ENCODE results near the gene TMOD2.

TMOD2 gene

DNA sequence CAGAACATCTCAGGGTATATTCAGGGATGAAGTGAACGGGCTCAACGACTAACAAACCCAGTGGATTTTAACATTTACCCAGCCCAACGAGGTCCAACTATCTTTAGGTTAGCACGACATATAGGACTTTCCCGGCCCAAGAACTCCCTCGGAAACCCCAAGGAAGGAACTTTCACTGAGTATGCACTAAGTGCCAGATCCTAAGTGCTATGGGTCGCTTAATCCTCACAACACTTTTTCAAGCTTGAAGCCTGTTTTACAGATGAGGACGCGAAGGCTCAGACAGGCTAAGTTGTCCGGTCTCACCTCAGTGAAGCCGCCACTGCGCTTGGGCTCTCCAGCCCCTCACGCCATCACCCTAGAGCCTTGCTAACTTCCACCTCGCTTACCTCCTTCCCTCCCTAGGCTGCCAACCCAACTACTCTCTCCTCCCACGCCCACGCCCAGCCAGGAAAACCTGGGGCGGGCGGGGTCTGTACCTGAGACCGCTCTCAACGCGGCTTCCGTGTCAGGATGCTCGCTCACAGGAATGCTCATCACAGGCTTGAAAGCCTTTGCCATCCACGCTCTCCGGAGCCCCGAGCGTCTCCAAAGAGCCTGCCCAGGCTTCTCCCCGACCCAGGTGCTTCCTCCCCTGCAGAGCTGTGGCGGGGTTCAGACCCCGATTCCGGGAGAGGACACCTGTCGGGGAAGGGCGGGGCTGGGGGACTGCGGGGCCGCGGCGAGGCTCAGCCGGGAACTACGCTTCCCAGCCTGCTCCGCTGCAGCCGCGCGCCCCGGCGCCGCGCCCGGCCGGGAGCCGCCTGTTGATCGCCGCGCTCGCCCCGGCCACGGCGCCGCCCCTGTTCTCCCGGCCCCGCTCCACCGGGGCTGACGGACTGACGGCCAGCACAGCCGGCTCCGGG is at the start of gene TMOD2:
TMOD2 (plus strand) TSS at position 806 of the 905 bp plus-strand sequence. CDS start 14,845 bp downstream, outside the sequence.
- peak; percentile 79 for DNase-seq (ENCODE audit: low read depth, low spot score)

DNA sequence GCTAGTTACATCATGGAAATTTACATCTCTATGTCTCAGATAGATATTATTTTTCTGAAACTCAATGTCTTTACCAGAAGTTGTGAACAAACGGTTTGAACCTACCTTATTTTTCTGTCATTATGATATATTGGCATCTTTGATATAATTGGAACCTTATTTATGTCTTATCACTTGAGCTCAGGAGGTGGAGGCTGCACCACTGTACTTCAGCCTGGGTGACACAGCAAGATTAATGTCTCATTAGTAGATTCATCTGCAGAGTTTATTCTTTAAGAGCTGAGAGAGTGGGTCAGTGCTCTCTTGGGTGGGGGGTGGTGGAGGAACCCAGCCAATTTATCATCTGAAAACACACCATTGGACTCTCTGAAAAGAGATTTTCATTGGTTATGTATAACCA is 48.7 kb upstream of the TMOD2 start:
- no peak for DNase-seq (ENCODE audit: low read depth, low spot score)

DNA sequence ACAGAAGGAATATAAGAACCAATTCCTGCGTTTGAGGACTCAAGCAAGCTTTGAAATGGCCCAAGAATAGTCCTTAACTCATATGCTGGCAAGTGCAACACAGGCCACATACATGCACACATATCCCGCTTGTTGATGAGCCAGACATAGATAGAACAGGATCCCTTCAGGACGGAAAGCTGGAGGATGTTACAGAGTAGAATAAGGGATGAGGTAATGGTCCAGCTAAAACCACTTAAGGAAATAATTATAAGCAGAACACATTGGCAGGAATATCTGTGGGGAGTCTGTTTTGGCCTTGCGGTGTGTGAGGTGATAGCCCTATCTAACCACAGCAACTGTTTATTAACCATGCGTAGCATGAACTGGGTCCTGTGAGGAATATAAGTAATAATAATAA is 45.1 kb upstream of the TMOD2 start:
- no peak for DNase-seq (ENCODE audit: low read depth, low spot score)

DNA sequence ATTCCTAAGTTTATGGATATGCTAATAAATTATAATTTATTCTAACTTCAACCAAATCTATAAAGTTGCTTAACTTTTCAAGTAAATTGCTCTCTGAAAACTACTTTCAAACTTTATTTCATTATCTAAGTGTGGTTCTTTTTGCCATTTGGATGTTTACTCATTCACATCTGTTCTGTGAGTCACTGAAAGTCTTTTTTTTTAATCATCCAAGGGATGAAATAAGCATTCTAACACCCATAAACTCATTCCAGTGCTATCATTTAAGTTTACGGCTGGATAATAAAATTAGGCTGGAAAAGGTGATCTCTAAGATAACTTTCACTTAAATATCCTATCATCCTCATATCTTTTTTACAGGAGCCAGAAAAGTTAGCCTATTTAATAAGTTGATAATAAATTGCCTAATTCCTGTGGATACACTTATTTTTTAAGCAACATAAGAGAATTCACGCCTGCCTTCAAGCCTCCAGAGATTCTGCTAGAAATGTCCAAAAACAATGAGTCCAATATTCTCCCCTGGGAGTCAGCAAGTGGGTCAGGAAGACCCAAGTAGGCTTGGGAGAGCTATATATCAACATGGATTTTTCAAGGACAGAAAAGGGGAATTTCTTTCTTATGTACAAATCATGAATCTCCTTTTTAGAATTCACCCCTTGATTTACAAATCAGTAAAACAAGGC is 44.3 kb upstream of the TMOD2 start:
- DNase-seq (ENCODE audit: low read depth, low spot score), result no peak

DNA sequence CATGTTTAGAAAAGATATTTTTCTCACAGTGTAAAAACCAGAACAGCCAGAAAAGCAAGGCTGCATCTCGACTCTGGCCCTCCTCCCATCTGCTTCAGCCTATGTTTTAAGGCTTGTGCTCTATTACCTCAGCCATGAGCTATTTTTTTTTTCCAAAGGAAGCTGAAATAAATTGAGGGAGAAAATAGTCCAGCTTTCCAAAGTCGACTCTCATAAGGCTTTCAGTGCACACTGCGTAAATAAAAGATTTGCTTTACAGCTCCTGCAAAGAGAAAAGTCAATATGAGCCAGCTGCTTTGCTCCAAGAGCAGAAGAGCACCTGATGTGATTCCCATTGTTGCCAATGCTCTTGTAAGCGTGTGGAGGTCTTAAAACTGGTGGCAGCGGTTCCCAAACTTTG is 43.4 kb upstream of the TMOD2 start:
- no peak for DNase-seq (ENCODE audit: low read depth, low spot score)

DNA sequence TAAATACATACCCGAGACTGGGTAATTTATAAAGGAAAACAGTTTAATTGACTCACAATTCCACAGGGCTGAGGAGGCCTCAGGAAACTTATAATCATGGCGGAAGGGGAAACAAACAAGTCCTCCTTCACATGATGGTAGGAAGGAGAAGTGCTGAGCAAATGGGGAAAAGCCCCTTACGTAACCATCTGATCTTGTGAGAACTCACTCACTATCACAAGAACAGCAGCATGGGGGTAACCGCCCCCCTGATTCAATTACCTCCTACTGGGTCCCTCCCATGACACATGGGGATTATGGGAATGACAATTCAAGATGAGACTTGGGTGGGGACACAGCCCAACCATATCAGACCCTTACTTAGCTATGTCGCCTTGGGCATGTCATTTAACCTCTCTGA is 42.4 kb upstream of the TMOD2 start:
- DNase-seq (ENCODE audit: low read depth, low spot score), result no peak

DNA sequence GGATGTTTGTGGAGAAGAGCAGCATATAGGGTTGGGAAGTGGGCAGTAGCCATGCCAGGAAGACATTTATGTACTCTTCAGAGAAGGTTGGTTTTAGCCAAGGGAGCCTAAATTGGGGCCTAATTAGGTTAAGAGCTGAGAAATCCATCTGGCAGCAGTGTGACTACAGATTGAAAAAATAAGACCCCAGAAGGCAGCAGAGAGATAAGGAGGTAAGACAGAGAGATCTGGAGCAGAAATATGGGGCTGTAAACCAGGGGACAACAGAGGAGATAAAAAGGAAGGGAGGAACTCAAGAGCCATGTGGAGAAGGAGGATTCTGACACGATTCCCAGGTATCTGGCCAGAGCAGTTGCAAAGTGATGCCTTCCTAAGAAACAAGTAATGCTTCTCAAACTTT is 37.2 kb upstream of the TMOD2 start:
- DNase-seq (ENCODE audit: low read depth, low spot score), result no peak

DNA sequence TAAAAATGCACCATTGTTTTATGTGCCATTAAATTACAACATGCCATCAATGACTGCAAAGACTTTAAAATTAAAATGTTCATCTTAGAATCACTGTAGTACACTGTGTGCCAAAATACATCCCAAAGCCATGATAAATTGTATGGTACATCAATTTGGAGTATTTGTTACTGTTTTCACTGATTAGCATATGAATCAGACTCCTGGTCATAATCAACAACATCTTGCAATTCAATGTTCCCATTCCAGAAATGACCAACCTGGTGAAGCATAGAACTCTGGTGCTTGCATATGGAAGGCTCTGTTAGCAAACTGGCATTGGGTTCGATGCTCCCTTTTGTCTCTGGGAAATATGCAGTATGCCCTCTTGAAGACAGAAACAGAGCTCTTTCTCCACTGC is 36.5 kb upstream of the TMOD2 start:
- DNase-seq (ENCODE audit: low read depth, low spot score), result no peak

DNA sequence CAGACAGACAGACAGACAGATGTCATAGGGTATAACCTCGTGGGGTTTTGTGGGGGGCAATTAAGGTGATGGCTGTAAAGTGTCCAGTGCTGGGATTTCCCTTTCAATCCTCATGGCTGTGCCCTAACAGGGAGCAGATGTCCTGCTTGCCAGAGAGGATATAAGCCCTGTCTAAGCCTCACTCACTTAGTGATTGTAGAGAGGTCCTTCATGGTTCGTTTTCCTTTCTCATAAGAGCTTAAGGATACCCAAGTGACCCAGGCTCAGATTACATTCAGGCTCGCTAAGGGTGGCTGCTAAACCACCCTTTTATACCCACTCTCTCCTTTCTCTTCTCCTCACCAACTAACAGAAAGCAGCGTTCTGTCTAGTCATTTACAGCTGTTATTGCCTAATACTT is 33.2 kb upstream of the TMOD2 start:
- no peak for DNase-seq (ENCODE audit: low read depth, low spot score)

DNA sequence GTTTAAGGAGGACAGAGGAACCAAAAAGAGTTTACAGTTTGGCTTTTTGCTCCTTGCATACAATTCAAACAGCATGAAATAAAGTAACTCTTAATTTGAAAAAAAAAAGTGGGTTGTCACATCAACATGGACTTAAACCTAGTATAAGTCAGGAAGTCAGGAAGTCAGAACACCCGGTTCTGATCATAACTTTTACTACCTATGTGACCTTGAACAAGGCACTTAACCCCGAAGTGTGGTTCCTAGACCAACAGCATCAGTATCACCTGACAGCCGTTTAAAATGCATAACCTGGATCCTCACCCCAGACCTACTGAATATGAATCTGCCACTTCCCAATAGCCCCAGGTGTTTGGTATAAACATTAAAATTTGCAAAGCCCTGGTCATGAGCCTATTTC is 32.7 kb upstream of the TMOD2 start:
- DNase-seq (ENCODE audit: low read depth, low spot score), result no peak

DNA sequence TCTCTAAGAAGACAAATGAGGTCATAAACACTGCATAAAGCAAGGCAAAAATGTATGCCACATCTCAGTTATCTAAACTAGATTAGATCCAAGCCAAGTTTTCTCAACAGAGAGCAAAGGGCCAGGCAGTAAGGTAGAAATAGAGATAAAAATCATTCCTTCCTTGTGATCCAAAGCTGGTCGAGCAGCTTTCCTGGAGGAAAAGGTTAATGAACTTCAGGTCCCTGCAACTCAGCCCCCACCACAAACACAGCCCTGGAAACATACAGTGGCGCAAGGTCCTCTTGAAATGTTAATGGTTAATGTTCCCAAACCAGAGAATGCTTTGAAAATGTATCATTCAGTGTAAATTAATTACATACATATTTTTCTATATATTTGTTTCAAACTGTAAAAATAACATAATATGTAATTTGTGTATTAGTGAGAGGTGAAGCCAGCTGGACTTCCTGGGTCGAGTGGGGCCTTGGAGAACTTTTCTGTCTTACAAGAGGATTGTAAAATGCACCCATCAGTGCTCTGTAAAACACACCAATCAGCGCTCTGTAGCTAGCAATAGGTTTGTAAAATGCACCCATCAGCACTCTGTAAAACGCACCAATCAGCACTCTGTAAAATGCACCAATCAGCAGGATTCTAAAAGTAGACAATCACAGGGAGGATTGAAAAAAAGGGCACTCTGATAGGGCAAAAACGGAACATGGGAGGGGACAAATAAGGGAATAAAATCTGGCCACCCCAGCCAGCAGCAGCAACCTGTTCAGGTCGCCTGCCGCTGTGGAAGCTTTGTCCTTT is 31.0 kb upstream of the TMOD2 start:
- no peak for DNase-seq (ENCODE audit: low read depth, low spot score)

DNA sequence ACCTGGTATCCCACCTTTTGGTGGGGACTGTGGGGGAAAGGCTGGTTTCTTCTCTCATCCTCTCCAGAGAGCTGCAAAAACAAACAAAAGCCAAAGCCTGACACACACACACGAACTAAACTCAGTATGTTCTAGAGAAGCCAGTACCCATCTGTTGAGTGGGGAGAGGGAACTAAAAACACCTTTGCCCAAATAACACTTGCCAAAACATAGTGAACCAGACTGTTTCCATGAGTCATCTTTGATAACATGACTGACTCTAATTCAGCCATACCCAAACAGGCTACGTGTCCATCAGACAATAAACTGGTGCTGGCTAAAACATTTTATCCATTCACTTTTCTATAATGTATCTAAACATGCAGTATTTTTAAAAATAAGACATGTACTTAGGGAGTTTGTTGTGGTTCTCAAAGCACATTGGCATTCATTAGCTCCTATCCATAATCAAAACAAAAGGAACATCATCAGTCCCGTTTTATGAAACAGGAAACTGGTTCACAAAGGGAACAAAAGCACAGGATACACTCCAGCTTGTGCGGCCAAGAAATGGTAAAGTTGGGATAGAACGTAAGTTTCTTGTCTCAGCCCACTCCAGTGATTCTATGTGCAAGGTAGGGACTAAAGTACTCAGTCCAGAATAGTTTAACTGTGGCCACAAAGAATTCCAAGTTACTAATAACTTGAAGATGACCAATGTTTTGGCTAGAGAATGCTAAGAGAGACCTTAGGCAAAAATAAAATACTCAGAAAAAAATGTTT is 30.0 kb upstream of the TMOD2 start:
- peak; percentile 15 for DNase-seq (ENCODE audit: low read depth, low spot score)

DNA sequence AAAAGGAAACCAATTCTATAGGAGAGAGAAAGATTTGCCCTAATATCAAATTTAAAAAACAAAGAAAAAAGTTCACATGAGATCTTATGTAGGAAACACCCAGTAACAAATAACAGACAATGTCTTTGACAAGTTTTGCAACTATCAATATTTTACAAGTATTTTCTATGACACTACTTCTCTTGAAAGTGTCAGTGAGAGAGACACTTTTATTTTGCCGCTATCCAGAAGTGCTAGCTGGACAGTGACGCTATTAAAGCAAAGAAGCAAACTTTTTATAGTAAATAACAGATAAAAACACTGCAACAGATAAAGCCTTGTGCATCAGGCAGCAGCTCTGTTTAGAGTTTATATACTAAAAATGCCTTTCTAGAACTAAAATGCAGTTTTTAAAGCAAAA is 27.2 kb upstream of the TMOD2 start:
- no peak for DNase-seq (ENCODE audit: low read depth, low spot score)

DNA sequence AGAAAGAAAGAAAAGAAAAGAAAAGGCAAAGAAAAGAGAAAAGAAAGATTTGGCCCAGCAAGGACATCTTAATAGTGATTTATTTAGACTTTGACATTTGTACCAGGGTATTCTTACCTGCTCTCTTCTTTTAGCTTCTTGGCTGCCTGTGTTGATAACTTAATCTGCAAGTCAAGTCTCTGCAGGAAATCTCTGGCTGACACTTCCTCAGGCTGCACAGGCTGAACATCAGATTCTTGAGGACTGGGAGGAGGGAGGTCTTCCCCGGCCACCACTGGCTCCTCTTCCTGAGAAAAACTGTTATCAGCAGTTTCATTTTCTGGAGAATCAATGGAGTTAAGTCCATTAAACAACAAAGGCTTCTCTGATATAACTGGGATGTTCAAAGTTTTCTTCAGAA is 26.7 kb upstream of the TMOD2 start:
- no peak for DNase-seq (ENCODE audit: low read depth, low spot score)

DNA sequence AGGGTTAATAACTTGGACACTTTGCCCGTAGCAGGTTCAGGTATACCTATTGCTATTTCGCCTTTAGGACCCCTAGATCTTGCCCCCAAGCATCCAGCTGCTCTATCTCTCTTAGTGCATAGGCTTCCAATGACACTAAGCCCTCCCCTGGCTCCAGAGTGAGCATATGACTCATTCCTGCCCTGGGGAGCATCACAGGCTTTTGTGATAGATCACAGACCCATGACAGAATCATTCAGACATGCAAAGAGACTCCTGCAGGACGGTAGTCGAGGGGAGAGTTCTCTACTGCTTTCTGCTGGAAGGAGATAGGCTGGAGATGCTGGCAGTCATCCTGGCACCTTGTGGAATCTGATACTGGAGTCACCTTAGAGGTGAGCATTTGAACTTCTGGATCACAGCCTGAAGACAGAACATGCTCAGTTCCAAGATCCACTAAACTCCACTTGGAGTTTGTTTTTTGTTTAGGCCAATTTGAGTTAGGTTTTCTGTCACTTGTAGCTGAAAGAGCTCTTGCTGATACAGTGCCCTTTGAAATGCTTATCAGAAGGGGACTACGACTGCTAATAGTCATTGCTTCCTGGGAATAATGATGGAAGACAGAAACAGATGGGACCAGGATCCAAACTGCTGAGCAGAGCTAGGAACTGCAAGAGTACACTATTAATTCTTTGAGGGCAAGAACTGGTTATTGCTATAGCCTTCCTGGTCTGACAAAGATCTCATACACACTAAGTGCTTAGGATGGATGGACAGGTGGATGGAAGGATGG is 24.9 kb upstream of the TMOD2 start:
- peak; percentile 73 for DNase-seq (ENCODE audit: low read depth, low spot score)

DNA sequence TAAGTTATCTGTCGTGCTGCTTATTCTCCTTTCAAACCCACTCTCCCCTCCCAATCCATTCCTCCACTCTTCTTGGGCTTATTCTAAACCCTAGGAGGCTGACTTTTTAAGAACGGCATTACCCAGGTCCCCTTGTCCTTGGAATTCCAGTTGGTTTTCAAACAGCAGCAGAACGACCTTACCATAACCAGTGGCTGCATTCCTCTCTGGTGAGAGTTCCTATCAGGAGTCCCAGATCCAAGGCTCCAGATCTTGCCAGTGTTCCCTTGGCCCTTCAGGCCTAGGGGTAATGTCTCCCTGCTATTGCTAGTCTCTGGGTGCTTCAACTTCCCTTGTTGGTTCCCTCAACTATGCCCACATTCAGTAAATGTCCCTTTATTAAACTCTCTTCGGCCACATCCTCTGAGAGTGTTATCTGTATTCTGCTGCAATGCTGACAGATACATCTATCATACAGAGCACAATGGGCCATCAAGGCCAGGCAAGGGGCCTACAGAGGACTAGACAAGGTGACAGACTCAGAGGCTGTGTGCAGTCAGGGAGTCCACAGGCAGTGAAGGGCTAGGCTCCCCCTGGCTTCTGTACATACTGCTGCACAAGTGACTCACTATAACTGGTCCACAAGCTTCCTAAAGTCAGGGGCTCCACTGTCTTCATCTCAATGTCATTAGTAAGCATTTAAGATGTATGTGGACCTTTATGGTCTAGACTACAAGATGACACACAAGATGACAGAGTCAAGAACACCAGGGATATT is 24.1 kb upstream of the TMOD2 start:
- DNase-seq (ENCODE audit: low read depth, low spot score), result peak; percentile 42

DNA sequence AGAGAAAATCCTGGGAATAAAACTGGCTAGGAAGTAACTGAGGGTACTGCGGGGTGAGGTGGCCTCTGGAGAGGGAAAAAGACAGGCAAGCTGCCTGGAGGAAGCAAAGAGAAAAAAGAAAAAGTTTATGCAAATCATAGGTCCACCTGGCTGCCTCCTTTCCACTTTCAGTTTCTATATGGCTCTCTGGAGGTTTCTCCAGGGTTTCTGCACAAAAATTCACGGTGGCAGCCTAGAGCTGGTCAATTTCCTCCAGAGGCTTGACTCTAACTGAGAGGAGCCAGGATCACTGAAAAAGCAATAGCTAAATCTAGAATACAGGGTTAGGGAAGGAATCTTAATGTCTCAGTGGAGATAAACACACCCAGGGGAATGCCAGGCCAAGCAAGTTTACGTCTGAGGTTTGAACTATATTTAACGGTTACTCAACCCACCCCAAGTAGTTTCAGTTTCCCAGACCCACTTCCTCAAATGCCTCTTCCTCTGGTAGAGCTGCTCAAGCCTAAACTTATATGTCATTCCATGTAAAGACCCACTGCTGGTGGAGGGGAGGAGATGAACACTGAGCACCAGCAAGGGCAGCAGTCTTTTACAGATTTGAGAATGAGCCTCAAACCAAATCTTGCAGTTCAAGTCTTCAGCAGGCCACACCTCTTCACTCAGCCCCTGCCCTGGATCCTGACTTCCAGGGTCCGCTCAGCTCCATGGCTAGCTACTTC is 19.7 kb upstream of the TMOD2 start:
- no peak for DNase-seq (ENCODE audit: low read depth, low spot score)

DNA sequence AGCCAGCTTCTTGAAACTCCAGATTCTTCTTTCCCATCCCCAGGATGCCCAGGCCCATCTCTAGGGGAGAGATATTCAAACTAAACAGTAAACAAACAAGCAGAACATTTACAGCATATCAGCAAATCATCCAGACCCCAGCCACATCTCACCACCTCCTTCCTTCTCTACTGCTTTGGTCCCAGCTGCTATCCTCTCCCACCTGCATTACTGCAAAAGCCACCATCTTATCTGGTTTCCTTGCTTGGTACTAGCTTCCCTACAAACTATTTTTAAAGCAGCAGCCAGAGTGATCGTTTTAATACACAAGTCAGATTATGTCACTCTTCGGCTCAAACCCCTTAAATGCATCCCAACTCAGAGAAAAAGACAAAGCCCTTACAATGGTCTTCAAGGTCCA is 18.8 kb upstream of the TMOD2 start:
- no peak for DNase-seq (ENCODE audit: low read depth, low spot score)

DNA sequence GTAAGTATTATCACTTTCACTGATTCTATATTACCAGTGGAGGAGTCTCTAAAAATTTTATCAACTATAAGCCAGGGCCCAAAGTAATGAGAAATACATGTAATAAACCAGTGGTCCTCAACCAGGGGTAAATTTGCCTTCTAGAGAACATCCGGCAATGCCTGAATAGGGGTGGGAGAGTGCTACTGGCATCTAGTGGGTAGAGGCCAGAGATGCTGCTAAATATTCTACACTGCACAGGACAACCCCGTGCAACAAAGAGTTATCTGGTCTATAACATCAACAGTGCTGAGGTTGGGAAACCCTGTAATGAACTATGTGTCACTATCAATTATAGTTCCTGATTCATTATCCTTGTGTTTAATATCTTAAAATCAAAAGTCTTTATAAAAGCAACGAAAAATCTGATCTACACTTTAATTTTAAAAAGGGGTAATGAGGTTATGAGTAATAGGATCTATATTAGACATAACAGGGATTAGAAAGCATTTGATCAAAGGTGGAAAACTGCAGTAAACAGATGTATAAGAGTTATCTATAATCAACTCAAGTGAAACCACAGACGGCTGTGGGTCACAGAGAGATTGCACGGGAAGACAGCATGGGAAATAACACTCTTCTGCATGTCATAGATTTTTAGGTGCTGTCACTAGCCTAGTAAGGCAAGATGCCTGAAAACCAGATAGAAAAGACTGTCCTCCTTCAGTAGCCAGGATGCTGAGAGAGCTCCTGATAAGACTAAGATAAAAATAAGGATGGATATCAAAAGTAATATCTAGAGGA is 16.0 kb upstream of the TMOD2 start:
- no peak for DNase-seq (ENCODE audit: low read depth, low spot score)

Data from astrocyte of the hippocampus (primary cell).